COLO829 (cell line): Measurements from ENCODE around the gene BOK.
"Not testable (repeated sequence)": the region's sequence is repeated elsewhere in the genome, so short reads cannot be mapped to it uniquely, and the experiment has no call there.

ENCODE experiments used
- DNase-seq: peaks from one replicate; pipeline ENCODE4 v3.0.0; 2012; ENCODE audit warnings: low spot score

The BOK gene, protein sequence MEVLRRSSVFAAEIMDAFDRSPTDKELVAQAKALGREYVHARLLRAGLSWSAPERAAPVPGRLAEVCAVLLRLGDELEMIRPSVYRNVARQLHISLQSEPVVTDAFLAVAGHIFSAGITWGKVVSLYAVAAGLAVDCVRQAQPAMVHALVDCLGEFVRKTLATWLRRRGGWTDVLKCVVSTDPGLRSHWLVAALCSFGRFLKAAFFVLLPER

DNA sequence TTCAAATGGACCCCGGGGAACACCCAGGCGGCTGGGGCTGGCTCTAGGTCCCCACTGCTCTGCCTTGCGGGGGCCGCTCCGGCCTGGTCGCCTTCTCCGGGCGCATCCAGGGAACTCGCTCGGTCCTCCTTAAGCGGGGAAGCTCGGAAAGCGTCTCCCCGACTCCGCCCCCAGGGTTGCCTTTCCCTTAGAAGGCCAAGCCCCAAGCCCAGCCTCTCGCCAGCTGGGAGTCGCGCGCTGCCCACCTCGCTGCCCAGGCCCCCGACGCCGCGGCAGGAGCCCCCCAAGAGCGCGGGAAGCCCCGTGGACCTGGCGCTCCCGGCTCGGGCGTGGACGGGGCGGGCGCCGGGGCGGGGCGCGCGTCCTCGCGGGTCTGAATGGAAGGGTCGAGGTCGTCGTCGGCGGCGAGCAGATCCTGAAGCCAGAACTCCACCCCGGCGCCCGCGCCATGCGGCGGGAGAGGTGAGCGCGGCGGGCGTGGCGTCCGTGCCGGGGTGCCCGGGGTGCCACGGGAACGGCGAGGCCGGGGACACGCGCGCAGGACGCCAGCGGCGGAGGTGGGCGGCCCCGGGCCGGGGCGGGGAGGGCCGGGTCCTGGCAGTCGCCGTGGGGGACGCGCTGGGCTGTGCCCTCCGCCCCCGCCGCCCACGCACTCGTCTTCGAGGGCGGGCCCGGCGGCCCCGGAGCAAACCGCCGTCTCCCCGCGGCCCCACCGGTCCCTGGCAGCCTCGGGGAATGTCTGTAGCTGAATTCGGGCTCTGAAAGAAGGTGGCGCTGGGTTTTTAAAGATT, at the start of gene BOK:
TSS of gene BOK (plus strand) at position 214 of the 791 bp plus-strand sequence. CDS start 739 bp downstream, outside the sequence.
- DNase-seq: no peak

GRCh38 chr2:241509155-241509784, 49.3 kb upstream of the BOK start:
- DNase-seq: no peak

GRCh38 chr2:241511091-241511741, 47.3 kb upstream of the BOK start:
- no peak for DNase-seq

DNA sequence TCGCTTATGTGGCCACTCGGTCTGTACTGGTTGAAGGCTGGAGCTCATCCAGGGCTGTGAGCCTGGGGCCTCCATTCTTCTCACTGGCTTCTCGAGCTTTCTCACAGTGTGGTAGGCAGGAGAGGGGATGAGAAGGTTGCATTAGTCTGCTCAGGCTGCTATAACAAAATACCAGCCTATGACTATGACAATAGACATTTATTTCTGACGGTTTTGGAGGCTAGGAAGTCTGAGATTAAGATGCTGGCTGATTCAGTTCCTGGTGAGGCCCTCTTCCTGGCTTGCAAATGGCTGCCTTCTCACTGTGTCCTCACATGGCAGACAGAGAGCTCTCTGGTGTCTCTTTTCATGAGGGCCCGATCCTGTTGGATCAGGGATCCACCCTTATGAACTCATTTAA, 44.0 kb upstream of the BOK start:
- DNase-seq: no peak

- DNase-seq: no peak
Observed at GRCh38 chr2:241514986-241515737, 43.4 kb upstream of the BOK start.

DNA sequence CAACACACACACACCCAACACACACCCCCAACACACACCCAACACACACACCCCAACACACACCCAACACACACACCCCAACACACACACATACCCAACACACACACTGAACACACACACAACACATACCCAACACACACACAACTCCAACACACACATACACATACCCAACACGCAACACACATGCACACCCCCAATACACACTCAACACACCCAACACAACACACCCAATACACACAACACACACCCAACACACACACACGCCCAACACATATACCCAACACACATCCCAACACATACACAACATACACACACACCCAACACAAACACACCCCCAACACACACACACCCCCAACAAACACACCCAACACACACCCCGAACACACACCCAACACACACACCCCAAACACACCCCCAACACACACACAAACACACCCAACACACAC, 42.0 kb upstream of the BOK start:
- DNase-seq: no peak

DNA sequence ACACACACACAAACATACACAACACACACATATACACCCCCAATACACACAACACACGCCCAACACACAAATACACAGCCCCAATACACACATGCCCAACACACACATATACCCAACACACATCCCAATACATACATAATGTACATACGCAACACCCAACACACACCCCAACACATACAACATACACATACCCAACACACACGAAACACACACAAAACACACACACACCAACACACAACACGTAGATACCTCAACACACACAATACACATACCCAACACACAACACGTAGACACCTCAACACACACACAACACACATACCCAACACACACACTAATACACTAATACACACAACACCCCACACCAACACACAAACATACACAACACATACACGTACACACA, 41.2 kb upstream of the BOK start:
- no peak for DNase-seq

DNA sequence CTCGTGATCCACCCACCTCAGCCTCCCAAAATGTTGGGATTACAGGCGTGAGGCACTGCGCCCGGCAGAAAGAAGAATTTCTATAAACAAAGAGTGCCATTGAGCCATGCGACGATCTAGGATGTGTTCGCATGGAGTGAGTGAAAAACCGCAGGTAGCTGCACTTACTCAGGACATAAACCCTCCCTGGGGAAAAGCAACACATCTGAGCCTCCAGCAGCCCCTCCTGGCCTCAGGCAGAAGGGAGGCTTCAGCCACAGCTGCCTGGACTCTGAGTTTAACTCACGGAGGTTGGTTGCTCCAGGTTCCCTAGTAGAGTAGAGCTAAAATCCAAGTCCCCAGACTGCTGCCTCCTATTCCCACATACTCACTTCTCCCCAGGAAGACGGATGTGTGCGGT, 38.9 kb upstream of the BOK start:
- DNase-seq: peak; percentile 77

GRCh38 chr2:241522477-241522876, 36.1 kb upstream of the BOK start:
- DNase-seq: no peak

GRCh38 chr2:241525818-241526780, 32.4 kb upstream of the BOK start:
- DNase-seq: not testable (repeated sequence)

- no peak for DNase-seq
Observed at GRCh38 chr2:241530571-241530970, 28.0 kb upstream of the BOK start.

DNA sequence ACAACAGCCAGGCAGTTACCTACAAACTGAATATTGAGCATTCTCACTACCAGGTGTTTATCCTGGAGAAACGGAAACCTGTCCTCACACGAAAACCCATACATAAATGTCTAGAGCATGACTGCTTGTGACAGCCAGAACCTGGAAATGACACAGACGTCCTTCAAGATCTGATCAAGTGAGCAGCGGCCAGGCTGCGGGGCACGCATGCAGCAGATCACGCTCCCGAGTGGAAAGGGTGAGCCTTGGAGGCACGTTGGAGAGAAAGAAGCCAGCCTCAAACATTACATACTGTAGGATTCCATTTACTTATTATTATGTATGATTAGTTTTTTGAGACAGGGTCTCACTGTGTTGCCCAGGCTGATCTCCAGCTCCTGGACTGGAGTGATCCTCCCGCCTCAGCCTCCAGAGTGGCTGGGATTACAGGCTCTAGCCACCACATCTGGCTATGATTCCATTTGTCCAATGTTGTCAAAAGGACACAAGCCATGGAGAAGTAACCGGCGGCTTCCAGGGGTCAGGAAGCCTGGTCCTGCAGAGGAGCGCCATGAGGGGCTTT, 27.3 kb upstream of the BOK start:
- DNase-seq: no peak

GRCh38 chr2:241532168-241532567, 26.4 kb upstream of the BOK start:
- no peak for DNase-seq

- DNase-seq: no peak
Observed at GRCh38 chr2:241532733-241533601, 25.6 kb upstream of the BOK start.

GRCh38 chr2:241534293-241534692, 24.3 kb upstream of the BOK start:
- DNase-seq: no peak

- no peak for DNase-seq
Observed at GRCh38 chr2:241534701-241535375, 23.7 kb upstream of the BOK start.

- no peak for DNase-seq
Observed at GRCh38 chr2:241535871-241536655, 22.5 kb upstream of the BOK start.
